ENCODE data around the gene TYK2.
A peak's percentile ranks its signal among the peaks of the same experiment; 100 is the strongest.
"Not testable (repeated sequence)": the region's sequence is repeated elsewhere in the genome, so short reads cannot be mapped to it uniquely, and the experiment has no call there.

Gene TYK2

DNA sequence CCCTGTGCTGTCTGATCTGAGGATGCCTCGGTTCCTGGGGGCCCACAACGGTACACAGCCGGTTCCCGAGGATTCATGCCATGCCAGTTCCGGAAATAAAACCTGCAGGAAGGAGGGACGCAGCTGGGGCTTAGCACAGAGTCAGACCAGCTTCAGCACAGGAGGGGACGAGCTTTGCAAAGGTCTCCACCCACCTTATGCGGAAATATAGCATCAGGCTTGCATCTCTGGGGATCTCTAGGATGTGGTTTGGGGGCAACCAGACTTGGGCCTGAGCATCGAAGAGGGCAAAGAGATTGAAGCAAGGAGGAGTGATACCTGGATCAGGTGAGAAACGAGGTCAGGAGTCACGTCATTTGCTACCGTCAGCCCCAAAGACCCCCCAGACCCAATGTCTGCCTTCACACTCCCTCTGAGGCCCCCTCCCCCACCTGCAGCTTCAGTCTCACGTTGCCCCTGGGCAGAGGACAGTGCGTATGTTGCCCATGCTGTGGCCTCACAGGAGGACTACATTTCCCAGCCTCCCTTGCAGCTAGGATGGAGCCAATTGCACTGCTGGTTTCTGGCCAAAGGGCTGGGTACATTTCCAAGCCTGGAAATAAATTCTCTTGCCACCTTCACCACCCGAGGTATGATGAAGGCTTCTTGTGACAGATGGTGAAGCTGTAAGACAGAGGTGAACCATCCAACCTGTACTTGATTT lies 12.1 kb downstream of the TYK2 start:
- no peak for DNase-seq

DNA sequence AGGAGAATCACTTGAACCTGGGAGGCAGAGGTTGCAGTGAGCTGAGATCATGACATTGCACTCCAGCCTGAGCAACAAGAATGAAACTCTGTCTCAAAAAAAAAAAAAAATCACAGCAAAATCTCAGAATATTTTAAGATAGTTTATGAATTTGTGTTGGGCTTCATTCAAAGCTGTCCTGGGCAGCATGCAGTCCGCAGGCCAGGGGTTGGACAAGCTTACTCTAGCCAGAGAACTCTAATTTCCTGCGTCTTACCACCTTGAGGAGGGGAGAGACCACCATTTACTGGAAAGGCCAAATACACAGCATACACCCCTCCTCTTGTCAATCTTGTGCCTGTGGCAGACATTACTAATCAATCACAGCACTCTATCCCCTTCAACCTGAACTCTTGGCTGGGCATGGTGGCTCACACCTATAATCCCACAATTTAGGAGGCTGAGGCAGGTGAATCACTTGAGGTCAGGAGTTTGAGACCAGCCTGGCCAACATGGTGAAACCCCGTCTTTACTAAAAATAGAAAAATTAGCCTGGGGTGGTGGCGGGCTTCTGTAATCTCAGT lies 13.3 kb downstream of the TYK2 start:
- not testable (repeated sequence) for DNase-seq

DNA sequence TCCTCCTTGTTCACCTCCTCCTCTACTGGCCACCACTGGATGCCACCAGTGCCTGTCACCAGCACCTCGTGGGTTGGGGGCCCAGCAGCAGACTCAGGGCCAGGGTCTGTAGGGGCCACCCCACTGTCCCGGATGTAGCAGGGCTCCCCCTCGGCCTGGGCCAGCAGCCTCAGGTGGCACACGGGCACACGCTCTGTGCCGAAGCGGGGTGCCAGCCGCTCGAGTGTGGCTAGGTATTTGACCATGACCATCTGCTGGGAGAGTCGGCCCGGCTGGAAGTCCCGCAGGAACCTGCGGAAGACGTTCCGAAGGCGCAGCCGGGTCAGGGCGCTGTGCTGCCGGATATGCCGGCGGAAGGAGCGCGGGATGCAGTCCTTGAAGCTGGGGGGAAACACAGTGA lies 14.9 kb downstream of the TYK2 start:
- DNase-seq = no peak

DNA sequence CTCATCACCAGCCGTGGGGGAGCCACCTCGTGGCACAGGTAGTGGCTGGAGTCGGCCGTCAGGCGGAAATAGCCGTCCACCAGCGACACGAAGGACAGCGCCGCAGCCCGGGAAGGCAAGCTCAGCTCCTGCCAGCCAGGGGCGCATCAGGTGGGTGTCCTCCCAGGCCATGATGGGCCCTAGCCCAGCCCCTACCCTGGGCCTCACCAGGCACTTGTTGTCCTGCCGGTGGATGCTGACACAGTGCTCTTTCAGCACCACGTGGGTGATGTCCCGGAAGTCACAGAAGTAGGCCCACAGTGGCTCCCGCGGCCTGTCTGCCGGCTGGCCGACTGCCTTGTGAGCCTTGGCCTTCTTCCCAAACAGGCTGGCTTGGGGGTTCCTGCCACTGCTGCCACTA lies 15.7 kb downstream of the TYK2 start:
- no peak for DNase-seq

DNA sequence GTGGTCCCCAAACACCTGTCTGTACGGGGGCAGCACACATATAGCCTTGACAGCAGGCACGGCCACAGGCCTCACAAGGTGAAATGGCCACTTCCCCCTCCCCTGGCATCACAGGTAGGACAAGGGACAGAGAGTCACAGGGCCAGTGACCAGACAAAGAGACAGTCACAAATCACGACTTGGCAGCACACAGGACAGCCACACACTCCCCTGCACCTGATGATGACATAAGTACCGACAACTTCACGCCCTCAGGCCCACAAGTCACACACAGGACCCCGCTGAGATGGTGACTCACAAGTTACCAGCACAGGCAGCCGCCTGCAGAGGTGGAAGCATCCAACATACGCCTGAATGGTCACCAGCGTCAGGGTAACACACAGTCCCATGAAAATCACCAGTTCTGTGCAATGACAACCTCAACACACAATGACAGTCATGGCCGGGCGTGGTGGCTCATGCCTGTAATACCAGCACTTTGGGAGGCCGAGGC lies 16.5 kb downstream of the TYK2 start:
- DNase-seq = no peak

DNA sequence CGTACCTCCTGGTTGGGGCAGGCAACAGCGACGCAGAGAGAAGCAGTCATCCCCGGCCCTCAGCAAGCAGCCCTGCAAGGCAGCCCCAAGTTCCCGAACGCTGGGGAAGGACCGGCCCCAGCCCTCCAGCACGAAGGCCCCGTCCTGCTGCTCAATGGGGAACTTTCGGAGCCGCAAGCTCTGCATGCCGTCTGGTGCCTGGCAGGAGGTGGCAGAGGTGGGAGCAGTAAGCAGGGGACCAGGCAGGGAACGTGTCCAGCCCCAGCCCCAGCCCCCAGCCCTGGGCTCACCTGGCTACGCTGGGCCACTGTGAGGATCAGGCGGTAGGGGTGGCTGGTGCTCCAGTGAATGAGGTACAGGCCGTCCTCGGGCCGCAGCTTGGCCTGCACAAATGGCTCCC lies 18.1 kb downstream of the TYK2 start:
- no peak for DNase-seq

DNA sequence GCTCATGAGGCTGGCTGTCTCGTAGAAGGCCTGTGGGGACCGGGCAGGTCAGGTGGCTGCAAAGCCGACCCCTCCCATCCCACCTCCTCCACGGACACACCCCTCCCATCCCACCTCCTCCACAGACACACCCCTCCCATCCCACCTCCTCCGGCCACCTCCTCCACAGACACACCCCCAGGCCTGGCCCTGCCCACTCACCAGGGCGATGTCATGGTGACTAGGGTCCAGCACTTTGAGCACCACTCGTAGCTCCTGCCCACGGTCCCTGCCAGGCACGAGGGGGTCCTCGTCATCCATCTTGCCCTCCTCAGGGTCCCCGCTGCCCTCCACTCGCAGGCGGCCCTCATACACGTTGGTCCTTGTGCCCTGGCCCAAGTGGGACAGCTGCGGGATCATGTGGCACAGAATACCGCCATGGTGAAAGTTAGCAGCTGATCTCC lies 18.8 kb downstream of the TYK2 start:
- DNase-seq = no peak

DNA sequence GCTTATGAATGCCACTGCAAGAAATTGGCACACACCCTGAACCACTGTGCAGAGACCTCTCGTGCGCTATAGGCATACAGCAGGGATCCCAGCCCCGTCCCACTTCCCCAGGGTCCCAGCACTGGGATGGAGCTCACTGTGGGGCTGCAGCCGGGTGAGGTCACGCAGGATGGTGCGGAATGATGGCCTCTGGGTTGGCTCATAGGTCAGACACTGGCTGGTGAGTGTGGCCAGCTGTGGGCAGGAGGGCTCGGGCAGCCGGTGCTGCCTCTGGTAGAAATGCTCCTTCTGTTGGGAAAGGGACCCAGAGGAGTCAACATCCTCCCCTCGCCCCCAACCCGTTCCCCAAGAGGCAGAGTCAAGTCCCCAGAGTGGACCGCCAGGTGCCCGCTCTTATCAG lies 23.9 kb downstream of the TYK2 start:
- DNase-seq = no peak

DNA sequence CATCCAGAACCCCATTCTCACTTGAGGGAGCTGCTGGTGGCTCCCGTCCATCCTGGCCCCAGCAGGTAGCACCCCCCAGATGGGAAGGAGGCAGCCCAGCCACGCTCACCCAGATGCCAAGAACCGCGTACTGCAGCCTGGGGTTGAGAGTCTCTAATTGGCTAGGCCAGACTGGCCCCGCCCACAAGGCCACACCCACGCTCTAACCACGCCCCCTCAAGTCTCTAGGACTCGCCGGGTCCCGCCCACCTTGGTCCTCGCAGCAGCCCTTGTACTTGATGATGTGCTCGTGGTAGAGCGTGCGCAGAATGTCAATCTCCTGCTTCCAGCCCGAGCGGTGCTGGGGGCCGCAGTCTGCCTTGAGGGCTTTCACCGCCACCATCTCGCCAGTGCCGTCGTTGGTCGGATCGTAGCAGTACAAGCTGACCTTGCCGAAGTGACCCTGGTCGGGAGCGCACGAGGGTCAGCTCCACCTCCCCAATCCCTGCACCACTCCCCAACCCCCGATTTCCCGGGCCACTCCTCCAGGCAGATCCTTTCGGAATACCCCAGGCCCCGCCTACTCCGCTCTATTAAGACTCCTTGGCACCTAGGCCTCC lies 26.5 kb downstream of the TYK2 start:
- no peak for DNase-seq

DNA sequence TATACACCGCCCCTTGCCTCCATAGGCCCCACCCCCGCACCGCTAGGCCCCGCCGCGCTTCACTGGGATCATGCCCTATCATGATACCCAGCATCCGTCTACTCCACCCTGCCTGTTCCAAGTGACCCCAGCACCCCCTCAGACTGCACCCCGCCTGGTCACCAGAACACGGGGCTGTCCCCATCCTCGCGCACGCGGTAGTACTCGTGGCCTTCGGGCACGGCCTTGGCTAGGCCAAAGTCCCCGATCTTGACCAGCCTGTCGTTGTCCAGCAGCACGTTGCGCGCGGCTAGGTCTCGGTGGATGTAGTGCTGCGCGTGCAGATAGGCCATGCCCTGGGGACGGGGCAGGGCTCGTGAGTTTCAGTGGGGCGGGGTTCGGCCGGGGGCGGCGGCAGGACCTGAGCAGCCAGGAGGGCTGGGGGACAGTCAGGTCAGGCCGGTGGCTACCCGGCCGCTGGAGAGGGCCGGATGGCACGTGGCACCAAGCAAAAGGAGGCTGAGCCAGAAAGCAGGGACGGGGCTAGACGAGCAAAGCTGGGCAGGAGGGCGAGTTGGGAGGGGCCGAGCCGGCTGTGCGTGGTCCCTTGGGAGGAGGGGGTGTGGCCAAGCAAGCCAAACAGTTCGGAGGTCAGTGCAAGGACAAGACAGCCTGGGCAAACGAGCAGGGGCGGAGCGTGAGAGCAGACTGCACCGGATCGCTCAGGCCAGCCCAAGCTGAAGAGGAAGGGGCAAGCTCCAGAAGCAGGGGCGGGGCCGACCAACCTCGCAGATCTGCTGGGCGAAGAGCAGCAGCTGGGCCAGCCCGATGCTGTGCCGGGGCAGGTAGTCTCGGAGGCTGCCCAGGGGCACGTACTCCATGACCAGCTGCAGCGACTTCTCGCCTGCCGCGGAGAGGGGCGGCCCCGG lies 27.4 kb downstream of the TYK2 start:
- no peak for DNase-seq

DNA sequence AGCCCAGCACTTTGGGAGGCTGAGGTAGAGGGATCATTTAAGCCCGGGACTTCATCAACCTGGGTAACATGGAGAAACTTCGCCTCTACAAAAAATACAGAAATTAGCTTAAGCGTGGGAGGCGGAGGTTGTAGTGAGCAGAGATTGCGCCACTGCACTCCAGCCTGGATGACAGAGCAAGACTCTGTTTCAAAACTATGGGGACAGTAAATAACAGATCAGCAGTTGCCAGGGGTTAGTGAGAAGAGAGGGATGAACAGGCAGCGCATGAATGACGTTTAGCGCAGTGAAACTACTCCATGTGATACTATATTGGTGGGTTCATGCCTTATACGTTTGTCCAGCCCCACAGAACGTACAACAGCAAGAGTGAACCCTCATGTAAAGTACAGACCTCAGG lies 33.9 kb downstream of the TYK2 start:
- no peak for DNase-seq

DNA sequence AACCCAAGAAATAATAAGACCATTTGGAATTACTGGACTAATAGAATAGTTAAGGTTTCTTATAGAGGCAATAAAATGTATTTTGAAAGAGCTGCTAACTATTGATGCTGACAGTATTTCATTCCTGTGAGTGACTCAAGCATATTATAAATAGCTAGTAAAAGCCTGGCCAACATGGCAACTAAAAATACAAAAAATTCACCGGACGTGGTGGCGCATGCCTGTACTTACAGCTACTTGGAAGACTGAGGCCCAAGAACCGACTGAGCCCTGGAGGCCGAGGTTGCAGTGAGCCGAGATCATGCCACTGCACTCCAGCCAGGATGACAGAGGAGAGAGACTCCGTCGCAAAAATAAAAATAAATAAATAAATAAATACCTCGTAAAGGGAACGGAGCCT lies 35.6 kb downstream of the TYK2 start:
- DNase-seq = no peak

DNA sequence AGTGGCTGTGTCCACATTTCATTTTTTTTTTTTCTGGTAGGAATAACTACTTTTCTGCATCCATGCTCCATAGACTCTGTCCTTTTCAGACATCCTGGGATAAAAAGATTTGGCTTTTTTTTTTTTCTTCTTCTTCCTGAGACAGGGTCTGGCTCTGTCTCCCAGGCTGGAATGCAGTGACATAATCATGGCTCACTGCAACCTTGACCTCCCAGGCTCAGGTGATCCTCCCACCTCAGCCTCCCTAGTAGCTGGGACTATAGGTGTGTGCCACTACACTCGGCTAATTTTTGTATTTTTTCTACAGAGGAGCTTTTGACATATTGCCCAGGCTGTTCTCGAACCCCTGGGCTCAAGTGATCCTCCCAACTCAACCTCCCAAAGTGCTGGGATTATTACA lies 36.9 kb downstream of the TYK2 start:
- no peak for DNase-seq

DNA sequence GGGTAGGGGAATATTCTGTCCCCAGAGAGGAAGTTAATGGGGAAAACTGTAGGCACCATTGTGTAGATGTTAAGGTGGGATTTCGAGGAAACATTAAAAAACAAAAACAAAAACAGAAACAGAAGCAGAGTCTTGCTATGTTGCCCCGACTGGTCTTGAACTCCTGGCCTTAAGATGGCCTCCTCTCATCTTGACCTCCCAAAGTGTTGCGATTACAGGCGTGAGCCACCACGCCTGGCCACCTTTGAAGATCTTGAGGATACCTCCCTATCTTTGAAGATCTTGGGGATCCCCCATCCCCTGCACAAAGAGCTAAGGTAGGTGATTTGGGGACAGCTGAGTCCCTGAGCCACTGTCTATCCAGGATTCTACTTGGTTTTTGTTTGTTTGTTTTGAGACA lies 40.4 kb downstream of the TYK2 start:
- DNase-seq = no peak

DNA sequence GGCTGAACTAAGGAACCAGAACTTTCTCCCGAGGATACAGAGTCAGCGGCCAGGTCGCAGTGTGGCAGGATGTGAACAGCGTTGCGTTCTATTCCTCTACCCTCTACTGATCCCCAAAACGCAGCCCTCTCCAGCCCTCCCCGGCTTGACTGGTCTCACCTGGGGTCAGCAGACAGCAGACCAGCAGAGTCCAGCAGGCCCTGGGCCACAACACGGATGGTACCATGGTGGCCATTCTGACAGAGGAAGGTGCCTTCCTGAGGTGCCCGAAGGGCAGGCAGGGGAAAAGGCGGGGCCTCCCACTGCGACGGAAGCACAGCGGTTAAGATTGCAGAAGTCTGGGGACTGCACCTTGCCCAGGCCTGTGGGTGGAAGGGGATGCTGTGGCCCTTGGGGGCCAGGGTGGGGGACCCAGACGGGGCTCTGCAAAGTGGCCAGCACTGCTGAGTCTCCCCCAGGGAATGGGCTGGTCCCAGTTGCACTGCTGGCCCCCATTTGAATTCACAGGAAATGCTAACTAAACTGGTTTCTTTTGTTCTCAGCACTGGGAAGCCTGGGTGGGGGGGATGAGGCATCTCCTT lies 40.9 kb downstream of the TYK2 start, which contains the start of gene ICAM3:
ICAM3 (minus strand) TSS at position 245 of the 581 bp plus-strand sequence; CDS start at position 235, 10 bp downstream.
- no peak for DNase-seq

DNA sequence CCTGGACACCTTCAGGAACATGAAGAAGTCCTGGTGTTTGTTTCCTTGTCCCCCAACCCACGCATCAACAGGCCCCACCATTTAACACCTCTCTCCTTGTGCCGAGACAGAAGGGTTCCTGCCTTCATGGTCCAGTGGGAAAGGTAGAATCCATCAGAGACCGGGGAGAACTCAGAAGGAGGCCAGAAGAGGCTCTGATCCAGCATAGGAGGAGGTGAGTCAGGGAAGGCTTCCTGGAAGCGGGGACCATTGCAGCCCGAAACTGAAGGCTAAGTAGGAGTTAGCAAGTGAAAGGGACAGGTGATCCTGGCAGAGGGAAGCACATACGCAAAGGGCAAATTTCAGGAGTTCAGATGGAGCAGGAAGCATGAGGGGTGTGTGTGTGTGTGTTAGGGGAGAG lies 41.4 kb downstream of the TYK2 start:
- no peak for DNase-seq

DNA sequence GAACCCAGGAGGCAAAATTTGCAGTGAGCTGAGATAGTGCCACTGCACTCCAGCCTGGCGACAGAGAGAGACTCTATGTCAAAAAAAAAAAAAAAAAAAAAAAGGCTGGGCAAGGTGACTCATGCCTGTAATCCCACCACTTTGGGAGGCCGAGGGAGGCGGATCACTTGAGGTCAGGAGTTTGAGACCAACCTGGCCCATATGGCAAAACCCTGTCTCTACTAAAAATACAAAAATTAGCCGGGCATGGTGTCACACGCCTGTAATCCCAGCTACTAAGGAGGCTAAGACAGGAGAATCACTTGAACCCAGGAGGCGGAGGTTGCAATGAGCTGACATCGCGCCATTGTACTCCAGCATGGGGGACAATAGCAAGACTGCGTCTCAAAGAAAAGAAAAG lies 43.6 kb downstream of the TYK2 start:
- DNase-seq = not testable (repeated sequence)

DNA sequence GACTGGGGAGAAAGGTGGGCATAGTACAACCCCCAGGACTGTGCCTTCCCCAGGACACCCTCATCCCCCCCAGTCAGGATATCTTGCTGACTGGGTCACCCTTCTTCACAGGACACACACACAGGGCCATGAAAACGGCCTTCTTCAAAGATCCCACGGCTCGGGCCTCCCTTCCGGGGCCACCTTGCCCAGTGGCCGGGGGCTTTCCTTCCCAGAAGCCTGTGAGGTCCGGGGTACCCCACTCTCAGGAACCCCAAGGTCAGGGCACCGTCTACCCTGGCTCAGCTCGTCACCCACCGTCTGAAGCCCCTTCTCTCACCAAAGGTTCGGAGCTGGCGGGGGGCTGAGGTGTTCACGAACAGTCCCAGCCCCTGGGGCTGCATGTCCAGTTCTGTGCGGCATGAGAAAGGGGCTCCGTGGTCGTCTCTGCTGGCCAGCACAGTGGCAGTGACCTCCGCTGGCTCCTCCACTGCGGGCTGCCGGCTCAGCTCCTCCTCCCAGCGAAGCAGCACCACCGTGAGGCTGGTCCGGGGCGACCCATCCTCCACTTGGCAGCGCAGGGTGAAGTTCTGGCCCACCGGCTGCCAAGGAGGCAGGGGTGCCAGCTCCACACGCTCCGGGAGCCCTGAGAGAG lies 44.9 kb downstream of the TYK2 start:
- DNase-seq = no peak

DNA sequence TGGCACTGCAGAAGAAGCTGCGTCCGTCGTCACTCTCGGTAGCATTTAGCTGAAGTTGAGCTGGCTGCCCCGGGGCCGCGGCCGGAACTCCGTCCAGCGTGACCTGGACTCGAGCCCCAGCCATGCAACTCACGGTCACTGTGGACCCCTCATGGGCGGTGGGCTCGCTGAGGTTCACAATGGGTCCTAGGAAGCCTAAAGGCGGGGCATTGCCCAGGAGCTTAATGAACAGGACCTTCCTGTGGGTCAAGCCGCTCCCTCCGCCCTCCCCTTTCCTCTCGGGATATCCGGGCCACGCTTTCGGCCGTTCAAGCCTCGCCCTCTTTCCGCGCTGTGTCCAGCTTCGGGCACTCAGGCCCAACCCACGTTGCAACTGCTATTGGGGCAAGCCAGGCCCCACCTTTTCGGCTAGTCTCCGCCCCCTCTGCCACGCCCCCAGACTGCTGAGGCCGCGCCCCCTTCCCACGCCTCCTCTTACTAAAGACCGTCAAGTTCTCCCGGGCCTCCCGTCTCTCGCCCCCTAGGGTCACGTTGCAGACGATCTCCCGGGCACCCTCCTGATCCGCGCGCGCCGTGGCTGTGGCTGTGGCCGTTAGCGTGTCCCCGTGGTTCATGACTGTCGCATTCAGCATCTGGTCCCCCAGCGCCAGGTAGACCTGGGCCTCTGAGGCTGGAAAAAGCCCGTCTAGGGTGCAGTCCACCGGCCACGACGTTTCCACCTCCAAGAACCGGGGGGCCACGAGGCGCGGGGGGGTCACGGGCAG lies 45.6 kb downstream of the TYK2 start:
- peak; percentile 49 for DNase-seq

DNA sequence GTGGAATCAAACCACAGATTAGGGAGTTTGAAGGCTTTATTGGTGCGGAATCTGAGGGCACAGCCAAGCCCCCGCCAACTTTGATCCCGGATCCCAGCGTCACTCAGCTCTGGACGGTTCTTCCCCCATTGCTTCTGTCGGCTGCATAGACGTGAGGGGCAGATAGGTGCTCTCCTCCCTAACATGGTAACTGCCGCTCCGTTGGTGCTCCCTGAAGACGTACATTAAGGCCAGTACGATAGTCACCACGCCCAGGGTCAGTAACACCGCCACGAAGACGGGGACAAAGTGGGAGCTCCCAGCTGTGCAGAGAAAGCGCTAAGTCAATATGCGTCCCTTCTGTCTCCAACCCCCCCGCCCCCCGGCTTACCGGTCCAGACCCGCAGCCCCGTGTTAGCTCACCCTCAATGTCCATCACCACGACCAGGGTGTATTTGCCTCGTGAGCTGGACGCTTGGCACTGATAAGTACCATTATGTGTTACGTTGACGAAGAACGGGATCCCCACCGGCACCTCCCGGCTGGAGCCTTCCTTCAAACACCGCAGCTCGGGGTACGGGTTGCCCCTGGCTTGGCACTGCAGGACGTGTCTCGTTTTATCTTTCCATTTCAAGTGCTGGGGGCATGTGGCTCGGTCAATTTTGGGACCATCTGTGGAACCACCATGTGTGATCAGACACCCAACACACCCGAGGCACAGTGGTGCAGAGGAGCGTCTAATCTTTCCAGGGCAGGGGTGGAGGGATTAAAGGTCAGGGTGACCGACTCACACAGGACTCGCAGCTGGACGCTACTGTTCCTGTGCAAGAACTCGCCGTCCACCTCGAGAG lies 46.4 kb downstream of the TYK2 start:
- no peak for DNase-seq

Measured in NCI-H1105 treated with DMSO at 0.1 percent for 48 hours (cell line).